Measurements from ENCODE around the gene ZBTB7C. TPM values are rescaled to one million over a fixed set of nuclear protein-coding genes. Genes with fewer than 3 reads are reported as not detected.

ZBTB7C gene
- total RNA-seq, 1 donor from 2014 or later = 0.15 TPM

GRCh38 chr18:48230467-48231113 is 178.6 kb downstream of the ZBTB7C start:
- Histone ChIP-seq H2AFZ (replicated peaks) (peak overlapping the region; percentile 98), H3K4me1 (no peaks in the 10 kb centered on the region), H3K27ac (no peak overlapping the region), H3K27me3 (no peaks in the 10 kb centered on the region), H3K4me2 (no peak overlapping the region), H3K9ac (no peak overlapping the region), H3K36me3 (no peaks in the 10 kb centered on the region), H3F3A (ENCODE audit: low read depth) (no peaks in the 10 kb centered on the region), H3K79me2 (ENCODE audit: low read depth) (no peaks in the 10 kb centered on the region), H3K4me3 (no peak overlapping the region), H4K20me1 (ENCODE audit: low read depth) (no peaks in the 10 kb centered on the region), H3K9me3 (ENCODE audit: low read depth) (no peaks in the 10 kb centered on the region)
- H3K4me3 Mint-ChIP-seq = no peak overlapping the region
- TF ChIP-seq EZH2phosphoT487 (IDR thresholded peaks at IDR 0.05) (no peak), CTCF (IDR thresholded peaks at IDR 0.05) (peak; percentile 86)
- no peaks in the 10 kb centered on the region for H3K36me3 Mint-ChIP-seq
- peak; percentile 87 for DNase-seq (ENCODE audit: low spot score)
- H3K9me3 Mint-ChIP-seq = no peaks in the 10 kb centered on the region
- H3K27me3 Mint-ChIP-seq (ENCODE audit: insufficient read depth, low read depth) = peaks cover 7% of the 10 kb centered on the region
- H3K4me1 Mint-ChIP-seq = peaks cover 18% of the 10 kb centered on the region
- peak overlapping the region; percentile 16 for H3K27ac Mint-ChIP-seq

- no peaks in the 10 kb centered on the region for H3K79me2 ChIP-seq (ENCODE audit: low read depth)
- Mint-ChIP-seq H3K4me1 (peaks cover 18% of the 10 kb centered on the region), H3K9me3 (no peaks in the 10 kb centered on the region), H3K27me3 (ENCODE audit: insufficient read depth, low read depth) (peaks cover 7% of the 10 kb centered on the region), H3K4me3 (no peak overlapping the region), H3K27ac (no peak overlapping the region), H3K36me3 (no peaks in the 10 kb centered on the region)
- no peaks in the 10 kb centered on the region for H3F3A ChIP-seq (ENCODE audit: low read depth)
- H3K9ac ChIP-seq = no peak overlapping the region
- DNase-seq (ENCODE audit: low spot score) = peak; percentile 35
- H3K9me3 ChIP-seq (ENCODE audit: low read depth) = no peaks in the 10 kb centered on the region
- no peak overlapping the region for H3K27ac ChIP-seq
- TF ChIP-seq CTCF (IDR thresholded peaks at IDR 0.05) = peak; percentile 14
- TF ChIP-seq EZH2phosphoT487 (IDR thresholded peaks at IDR 0.05) = no peak
- no peaks in the 10 kb centered on the region for H4K20me1 ChIP-seq (ENCODE audit: low read depth)
- H3K4me2 ChIP-seq = no peak overlapping the region
- no peaks in the 10 kb centered on the region for H3K36me3 ChIP-seq
- H2AFZ ChIP-seq (replicated peaks) = no peak overlapping the region
- H3K4me1 ChIP-seq = no peaks in the 10 kb centered on the region
- no peak overlapping the region for H3K4me3 ChIP-seq
- H3K27me3 ChIP-seq = no peaks in the 10 kb centered on the region
Observed at GRCh38 chr18:48229552-48229981, 179.6 kb downstream of the ZBTB7C start.

GRCh38 chr18:48228841-48229240 is 180.3 kb downstream of the ZBTB7C start:
- H3K9ac ChIP-seq = no peak overlapping the region
- no peak overlapping the region for H3K4me2 ChIP-seq
- no peaks in the 10 kb centered on the region for H3K36me3 Mint-ChIP-seq
- no peaks in the 10 kb centered on the region for H3K4me1 ChIP-seq
- H3K27me3 Mint-ChIP-seq (ENCODE audit: insufficient read depth, low read depth) = peaks cover 10% of the 10 kb centered on the region
- no peaks in the 10 kb centered on the region for H3K27me3 ChIP-seq
- no peaks in the 10 kb centered on the region for H4K20me1 ChIP-seq (ENCODE audit: low read depth)
- no peaks in the 10 kb centered on the region for H3F3A ChIP-seq (ENCODE audit: low read depth)
- H3K4me1 Mint-ChIP-seq = peaks cover 18% of the 10 kb centered on the region
- DNase-seq (ENCODE audit: low spot score) = peak; percentile 12
- H3K79me2 ChIP-seq (ENCODE audit: low read depth) = no peaks in the 10 kb centered on the region
- H3K9me3 Mint-ChIP-seq = no peaks in the 10 kb centered on the region
- peak overlapping the region; percentile 6 for H3K4me3 Mint-ChIP-seq
- no peaks in the 10 kb centered on the region for H3K36me3 ChIP-seq
- no peak overlapping the region for H3K27ac ChIP-seq
- no peak overlapping the region for H3K4me3 ChIP-seq
- peak overlapping the region; percentile 59 for H3K27ac Mint-ChIP-seq
- no peak for TF ChIP-seq CTCF (IDR thresholded peaks at IDR 0.05)
- TF ChIP-seq EZH2phosphoT487 (IDR thresholded peaks at IDR 0.05) = no peak
- TF ChIP-seq EZH2 (IDR thresholded peaks at IDR 0.05) = no peak
- H2AFZ ChIP-seq (replicated peaks) = peak overlapping the region; percentile 6
- H3K9me3 ChIP-seq (ENCODE audit: low read depth) = no peaks in the 10 kb centered on the region
